ENCODE measurements around the gene MBD5. TPM values are rescaled to one million over a fixed set of nuclear protein-coding genes. Genes with fewer than 3 reads are reported as not detected.

The MBD5 gene
- total RNA-seq, 1 experiment from 2014 or later, result 18.0 TPM

- no peaks in the 10 kb centered on the region for H3K9me3 ChIP-seq (replicated peaks)
- H3K27me3 ChIP-seq, result no peaks in the 10 kb centered on the region
- DNase-seq, result no peak
- H3K36me3 ChIP-seq, result no peaks in the 10 kb centered on the region
- 0 out of 2 replicates have a peak, but pooled peaks cover 7% of the 10 kb centered on the region for H3K4me1 ChIP-seq
- H3K27ac ChIP-seq, result no peak overlapping the region
- H3K4me3 ChIP-seq, result no peak overlapping the region
These were observed 281.6 kb downstream of the MBD5 start for GRCh38 chr2:148302526-148302925.

DNA sequence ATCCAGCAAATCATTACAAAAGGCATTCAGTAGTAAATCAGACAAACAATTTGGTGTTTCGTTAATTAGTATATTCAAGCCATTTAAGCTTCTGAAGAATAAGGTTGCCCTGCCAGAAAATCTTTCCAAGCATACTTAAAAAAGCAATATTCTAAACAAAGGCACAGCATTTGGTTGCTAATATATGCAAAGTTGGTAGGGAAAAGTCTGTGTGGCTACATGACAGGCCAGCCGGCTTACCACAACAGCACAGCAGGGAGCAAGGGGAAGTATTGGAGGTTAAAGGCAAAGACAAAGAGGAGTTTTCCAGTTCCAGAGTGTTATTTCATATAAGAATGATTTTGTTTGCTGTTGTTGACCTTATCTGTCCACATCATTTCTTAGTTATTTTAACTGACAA, 282.3 kb downstream of the MBD5 start:
- no peaks in the 10 kb centered on the region for H3K9me3 ChIP-seq (replicated peaks)
- H3K36me3 ChIP-seq, result no peaks in the 10 kb centered on the region
- no peak for DNase-seq
- no peak overlapping the region for H3K27ac ChIP-seq
- no peak overlapping the region for H3K4me3 ChIP-seq
- no peaks in the 10 kb centered on the region for H3K27me3 ChIP-seq
- H3K4me1 ChIP-seq, result 0 out of 2 replicates have a peak, but pooled peaks cover 7% of the 10 kb centered on the region

GRCh38 chr2:148305476-148305875, 284.6 kb downstream of the MBD5 start:
- H3K27me3 ChIP-seq, result no peaks in the 10 kb centered on the region
- H3K36me3 ChIP-seq, result no peaks in the 10 kb centered on the region
- 0 out of 2 replicates have a peak, but pooled peaks cover 7% of the 10 kb centered on the region for H3K4me1 ChIP-seq
- peak; percentile 7 to 30 for DNase-seq
- no peak overlapping the region for H3K4me3 ChIP-seq
- H3K9me3 ChIP-seq (replicated peaks), result no peaks in the 10 kb centered on the region
- H3K27ac ChIP-seq, result 0 out of 2 replicates have a peak overlapping the region, but pooled peaks have one; percentile 0

DNA sequence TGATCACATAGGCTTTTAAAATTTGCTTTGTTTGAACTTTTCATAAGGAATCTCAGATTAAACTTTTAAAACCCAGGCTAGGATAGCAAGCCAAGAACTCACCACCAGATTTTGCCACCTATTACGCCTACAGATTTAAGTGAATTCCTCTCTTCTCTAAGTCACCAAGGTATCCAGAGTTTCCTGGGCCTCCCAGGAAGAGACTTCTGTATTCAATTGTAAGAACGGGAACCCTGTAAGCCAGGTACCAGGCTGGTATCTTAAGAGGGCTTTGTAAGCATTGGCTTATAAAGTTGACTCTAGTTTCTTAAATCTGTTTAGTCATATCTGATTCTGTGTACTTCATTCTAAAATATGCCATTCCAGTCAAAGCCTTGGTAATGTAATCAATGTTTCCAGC, 285.1 kb downstream of the MBD5 start:
- Histone ChIP-seq H3K4me3 (no peak overlapping the region), H3K4me1 (0 out of 2 replicates have a peak, but pooled peaks cover 7% of the 10 kb centered on the region), H3K36me3 (no peaks in the 10 kb centered on the region), H3K9me3 (replicated peaks) (no peaks in the 10 kb centered on the region), H3K27me3 (no peaks in the 10 kb centered on the region), H3K27ac (no peak overlapping the region)
- no peak for DNase-seq

DNA sequence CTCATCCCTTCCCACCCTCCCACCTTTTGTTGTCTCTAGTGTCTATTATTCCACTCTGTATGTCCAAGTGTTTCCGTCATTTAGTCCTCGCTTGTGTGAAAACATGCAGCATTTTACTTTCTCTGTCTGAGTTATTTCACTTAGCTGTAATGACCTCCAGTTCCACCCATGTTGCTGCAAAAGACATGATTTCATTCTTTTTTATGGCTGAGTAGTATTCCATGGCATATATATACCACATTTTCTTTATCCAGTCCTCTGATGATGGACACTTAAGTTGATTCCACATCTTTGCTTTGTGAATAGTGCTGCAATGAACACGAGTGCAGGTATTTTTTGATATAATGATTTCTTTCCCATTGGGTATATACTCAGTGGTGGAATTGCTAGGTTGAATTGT, 296.7 kb downstream of the MBD5 start:
- Histone ChIP-seq H3K4me3 (no peak overlapping the region), H3K4me1 (no peaks in the 10 kb centered on the region), H3K27me3 (no peaks in the 10 kb centered on the region), H3K27ac (no peak overlapping the region), H3K36me3 (no peaks in the 10 kb centered on the region), H3K9me3 (replicated peaks) (no peaks in the 10 kb centered on the region)
- no peak for DNase-seq

- no peaks in the 10 kb centered on the region for H3K27me3 ChIP-seq
- no peak overlapping the region for H3K4me3 ChIP-seq
- no peaks in the 10 kb centered on the region for H3K36me3 ChIP-seq
- no peak for DNase-seq
- no peak overlapping the region for H3K27ac ChIP-seq
- no peaks in the 10 kb centered on the region for H3K4me1 ChIP-seq
- H3K9me3 ChIP-seq (replicated peaks), result 0 out of 2 replicates have a peak, but pooled peaks cover 3% of the 10 kb centered on the region
These were observed 317.6 kb downstream of the MBD5 start for GRCh38 chr2:148338541-148338940.

- Histone ChIP-seq H3K27ac (no peak overlapping the region), H3K36me3 (no peaks in the 10 kb centered on the region), H3K4me3 (no peak overlapping the region), H3K27me3 (no peaks in the 10 kb centered on the region), H3K4me1 (no peaks in the 10 kb centered on the region), H3K9me3 (replicated peaks) (0 out of 2 replicates have a peak, but pooled peaks cover 3% of the 10 kb centered on the region)
- no peak for DNase-seq
These were observed 321.2 kb downstream of the MBD5 start for GRCh38 chr2:148342086-148342485.

GRCh38 chr2:148350199-148350598, 329.3 kb downstream of the MBD5 start:
- Histone ChIP-seq H3K9me3 (replicated peaks) (no peaks in the 10 kb centered on the region), H3K4me1 (no peaks in the 10 kb centered on the region), H3K4me3 (no peak overlapping the region), H3K36me3 (no peaks in the 10 kb centered on the region), H3K27ac (no peak overlapping the region), H3K27me3 (no peaks in the 10 kb centered on the region)
- no peak for DNase-seq

GRCh38 chr2:148351437-148352143, 330.7 kb downstream of the MBD5 start:
- Histone ChIP-seq H3K9me3 (replicated peaks) (no peaks in the 10 kb centered on the region), H3K36me3 (no peaks in the 10 kb centered on the region), H3K4me1 (no peaks in the 10 kb centered on the region), H3K4me3 (no peak overlapping the region), H3K27ac (no peak overlapping the region), H3K27me3 (no peaks in the 10 kb centered on the region)
- no peak for DNase-seq

DNA sequence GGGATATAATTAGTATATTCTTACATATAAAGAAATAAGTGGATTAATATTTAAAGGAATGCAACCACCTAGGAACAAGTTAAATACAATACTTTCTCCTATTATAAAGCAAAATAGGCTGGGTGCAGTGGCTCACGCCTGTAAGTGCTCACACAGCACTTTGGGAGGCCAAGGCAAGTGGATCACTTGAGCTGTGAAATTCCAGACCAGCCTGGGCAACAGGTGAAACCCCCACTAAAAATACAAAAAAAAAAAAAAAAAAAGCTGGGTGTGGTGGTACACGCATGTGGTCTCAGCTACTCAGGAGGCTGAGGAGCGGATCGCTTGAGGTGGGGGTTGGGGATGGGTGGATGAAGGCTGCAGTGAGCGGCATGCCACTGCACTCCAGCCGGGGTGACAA, 337.5 kb downstream of the MBD5 start:
- H3K4me1 ChIP-seq, result no peaks in the 10 kb centered on the region
- no peak overlapping the region for H3K4me3 ChIP-seq
- H3K27ac ChIP-seq, result no peak overlapping the region
- H3K9me3 ChIP-seq (replicated peaks), result no peaks in the 10 kb centered on the region; the same call in 1 of the 2 replicates
- H3K36me3 ChIP-seq, result no peaks in the 10 kb centered on the region
- no peaks in the 10 kb centered on the region for H3K27me3 ChIP-seq
- DNase-seq, result no peak

DNA sequence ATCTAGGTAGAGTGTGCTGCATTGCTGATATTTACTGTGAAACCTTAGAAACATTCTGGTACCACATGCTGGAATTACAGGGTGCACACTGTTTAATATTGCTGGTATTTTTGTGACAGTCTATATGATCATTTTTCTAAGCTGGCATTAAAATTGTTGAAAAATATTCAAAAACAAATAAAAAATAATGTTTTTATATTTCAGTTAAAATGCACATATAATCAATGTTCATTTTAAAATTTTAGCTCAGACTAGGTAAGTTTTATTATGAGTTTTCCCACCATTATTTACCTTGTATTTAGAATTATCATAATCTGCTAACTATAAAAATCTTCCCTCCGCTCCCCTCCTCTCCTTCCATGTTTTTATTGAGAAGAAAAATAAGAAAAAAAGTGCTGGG, 339.8 kb downstream of the MBD5 start:
- no peaks in the 10 kb centered on the region for H3K4me1 ChIP-seq

GRCh38 chr2:148362144-148362796, 341.4 kb downstream of the MBD5 start:
- Histone ChIP-seq H3K4me3 (no peak overlapping the region), H3K4me1 (no peaks in the 10 kb centered on the region), H3K9me3 (replicated peaks) (peaks cover 2% of the 10 kb centered on the region; the same call in 1 of the 2 replicates), H3K36me3 (no peaks in the 10 kb centered on the region), H3K27ac (no peak overlapping the region), H3K27me3 (no peaks in the 10 kb centered on the region)
- no peak for DNase-seq

More for the DNA sequence above, 339.8 kb downstream of the MBD5 start:
- Histone ChIP-seq H3K36me3 (no peaks in the 10 kb centered on the region), H3K27me3 (no peaks in the 10 kb centered on the region), H3K27ac (no peak overlapping the region), H3K4me3 (no peak overlapping the region), H3K9me3 (replicated peaks) (peaks cover 2% of the 10 kb centered on the region; the same call in 1 of the 2 replicates)
- DNase-seq, result no peak

DNA sequence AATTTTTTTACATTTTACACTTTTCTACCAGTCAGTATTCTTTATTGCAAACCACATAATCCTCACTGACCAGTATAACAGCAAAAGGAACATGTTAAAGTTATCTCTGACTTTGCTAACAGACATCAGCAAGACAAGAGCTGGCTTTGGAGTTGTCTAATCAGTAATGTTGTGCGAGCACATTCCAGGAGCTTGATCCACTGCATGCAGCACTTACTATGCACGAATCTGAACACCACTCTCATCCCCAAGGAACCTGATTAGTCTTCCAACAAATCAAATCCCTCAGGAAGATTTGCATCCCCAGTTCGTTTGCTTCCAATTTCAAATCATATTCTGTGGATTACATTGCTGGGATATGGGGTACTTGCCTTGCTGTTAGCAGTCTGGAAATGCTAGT, 354.3 kb downstream of the MBD5 start:
- Histone ChIP-seq H3K4me1 (no peaks in the 10 kb centered on the region), H3K9me3 (replicated peaks) (no peaks in the 10 kb centered on the region), H3K27ac (no peak overlapping the region), H3K36me3 (no peaks in the 10 kb centered on the region), H3K27me3 (no peaks in the 10 kb centered on the region), H3K4me3 (no peak overlapping the region)
- DNase-seq, result no peak

GRCh38 chr2:148391324-148391723, 370.4 kb downstream of the MBD5 start:
- Histone ChIP-seq H3K36me3 (no peaks in the 10 kb centered on the region), H3K9me3 (replicated peaks) (no peaks in the 10 kb centered on the region), H3K27ac (no peak overlapping the region), H3K4me1 (peaks cover 4% of the 10 kb centered on the region; the same call in 1 of the 2 replicates), H3K4me3 (no peak overlapping the region), H3K27me3 (no peaks in the 10 kb centered on the region)
- no peak for DNase-seq

DNA sequence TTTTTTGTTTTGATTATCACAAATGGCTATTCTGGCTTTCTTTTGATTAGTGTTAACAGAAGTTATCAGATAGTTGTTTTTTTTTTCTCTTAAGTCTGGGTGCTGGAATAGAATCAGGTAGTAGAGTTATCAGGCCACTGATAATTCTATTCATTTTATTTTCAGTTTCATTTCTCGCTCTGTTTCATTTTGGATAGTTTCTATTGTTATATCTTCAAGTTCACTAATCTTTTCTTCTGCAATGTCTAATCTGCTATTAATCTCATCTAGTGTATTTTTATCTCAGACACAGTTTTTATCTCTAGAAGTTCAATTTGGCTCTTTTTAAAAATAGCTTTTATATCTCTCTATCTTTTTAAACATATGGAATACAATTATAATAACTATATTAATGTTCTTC, 381.9 kb downstream of the MBD5 start:
- Histone ChIP-seq H3K4me3 (no peak overlapping the region), H3K9me3 (replicated peaks) (no peaks in the 10 kb centered on the region)

More for the DNA sequence above, 381.9 kb downstream of the MBD5 start:
- Histone ChIP-seq H3K27me3 (no peaks in the 10 kb centered on the region), H3K4me1 (no peaks in the 10 kb centered on the region), H3K27ac (no peak overlapping the region), H3K36me3 (no peaks in the 10 kb centered on the region; the same call in 1 of the 2 replicates)
- no peak for DNase-seq

Measured in SJCRH30 (cell line).